GM21381 (cell line): Measurements from ENCODE around the gene SUCLG2.
"Not testable (repeated sequence)": the region's sequence is repeated elsewhere in the genome, so short reads cannot be mapped to it uniquely, and the experiment has no call there.

Experiments used
- ATAC-seq: cut with Tn5 transposase; IDR thresholded peaks from one replicate; pipeline ENCODE4 v1.9.1; 2021; ENCODE audit warnings: mild to moderate bottlenecking, moderate library complexity; ENCODE audit not compliant: unreplicated experiment

SUCLG2 gene

DNA sequence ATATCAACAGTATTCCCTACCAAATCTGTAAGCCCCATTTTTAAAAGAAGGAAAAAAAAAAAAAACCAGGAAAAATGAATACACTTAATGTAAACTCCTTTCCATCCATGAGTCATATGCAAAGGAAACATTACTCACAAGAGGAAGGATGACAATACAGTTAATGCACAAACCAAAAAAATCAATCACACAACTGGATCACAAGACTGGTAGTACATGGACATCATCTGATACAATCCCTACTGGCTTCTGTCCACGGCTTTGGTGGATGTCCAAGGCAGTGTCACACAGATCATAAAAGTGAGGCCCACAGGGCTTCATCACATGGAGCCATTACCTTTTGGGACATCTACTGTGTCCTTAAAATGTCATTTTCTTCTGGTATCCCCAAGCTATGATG is 44.0 kb downstream of the SUCLG2 start:
- ATAC-seq, result no peak

DNA sequence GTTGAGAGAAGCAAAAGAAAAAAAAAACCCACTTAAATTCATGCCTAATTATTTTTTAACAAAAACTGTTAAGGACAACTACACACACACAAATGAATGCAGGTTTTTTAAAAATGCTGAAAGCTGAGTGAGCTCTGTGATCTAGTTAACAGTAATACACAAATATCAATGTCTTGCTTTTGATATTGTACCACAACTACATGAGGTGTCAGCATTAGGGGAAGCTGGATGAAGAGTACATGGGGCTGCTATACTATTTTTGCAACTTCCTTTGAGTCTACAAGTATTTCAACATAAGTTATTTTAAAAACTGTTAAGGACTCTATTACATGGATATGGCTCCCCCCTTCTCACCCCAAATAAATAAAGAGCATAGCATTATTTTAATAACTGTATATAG is 44.7 kb downstream of the SUCLG2 start:
- no peak for ATAC-seq

DNA sequence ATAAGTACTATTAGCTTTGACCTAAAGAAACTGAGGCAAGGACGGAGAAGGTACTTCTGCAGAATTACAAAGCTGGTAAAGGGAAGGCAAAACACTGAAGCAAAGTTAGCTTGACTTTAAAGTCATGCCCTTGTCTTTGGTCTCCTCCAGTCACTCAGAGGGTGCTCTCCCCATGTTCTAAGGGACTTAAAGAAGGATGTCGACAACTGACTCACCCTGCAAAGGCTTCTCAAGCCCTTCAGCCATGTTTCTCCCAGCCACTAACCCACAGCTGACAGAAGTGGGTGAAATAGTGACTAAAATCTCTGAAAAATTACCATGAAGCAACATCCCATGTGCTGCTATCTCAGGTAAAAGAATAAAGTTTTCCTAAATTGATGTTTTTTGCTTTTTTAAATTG is 46.4 kb downstream of the SUCLG2 start:
- no peak for ATAC-seq

DNA sequence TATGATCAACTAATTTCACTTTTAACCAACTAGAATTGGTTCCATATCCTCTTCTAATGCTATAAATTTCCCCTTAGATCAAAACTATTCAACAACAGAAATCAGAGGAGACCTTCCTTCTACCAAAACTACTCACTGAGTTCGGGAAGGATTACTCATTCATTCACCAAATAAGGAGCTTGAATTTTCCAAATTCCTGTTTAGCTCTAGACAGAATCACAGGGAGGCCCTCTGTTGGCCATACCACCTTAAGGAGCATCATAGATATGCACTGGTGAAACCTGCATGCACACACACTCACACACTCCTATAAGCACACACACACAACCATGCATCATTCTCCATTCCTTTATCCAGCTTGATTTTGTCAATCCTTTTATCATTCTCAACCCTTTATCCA is 49.0 kb downstream of the SUCLG2 start:
- ATAC-seq, result no peak

DNA sequence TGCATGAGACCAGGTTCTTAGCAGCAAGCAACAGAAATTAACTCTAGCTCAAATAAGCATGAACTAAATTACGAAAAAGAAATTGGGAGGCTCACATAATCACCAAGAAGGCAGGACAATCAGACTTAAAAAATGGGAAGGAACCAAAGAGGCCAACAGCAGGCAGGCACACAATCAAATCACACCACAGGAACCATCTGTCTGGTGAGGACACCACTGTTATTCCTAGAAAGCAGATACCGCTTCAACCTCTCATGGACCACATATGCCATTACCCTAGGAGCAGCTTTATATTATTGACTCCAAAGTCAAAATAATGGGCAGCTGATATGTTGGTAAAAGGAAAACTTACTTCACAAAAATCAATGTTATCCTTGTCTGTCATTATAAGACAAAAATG is 51.6 kb downstream of the SUCLG2 start:
- no peak for ATAC-seq

DNA sequence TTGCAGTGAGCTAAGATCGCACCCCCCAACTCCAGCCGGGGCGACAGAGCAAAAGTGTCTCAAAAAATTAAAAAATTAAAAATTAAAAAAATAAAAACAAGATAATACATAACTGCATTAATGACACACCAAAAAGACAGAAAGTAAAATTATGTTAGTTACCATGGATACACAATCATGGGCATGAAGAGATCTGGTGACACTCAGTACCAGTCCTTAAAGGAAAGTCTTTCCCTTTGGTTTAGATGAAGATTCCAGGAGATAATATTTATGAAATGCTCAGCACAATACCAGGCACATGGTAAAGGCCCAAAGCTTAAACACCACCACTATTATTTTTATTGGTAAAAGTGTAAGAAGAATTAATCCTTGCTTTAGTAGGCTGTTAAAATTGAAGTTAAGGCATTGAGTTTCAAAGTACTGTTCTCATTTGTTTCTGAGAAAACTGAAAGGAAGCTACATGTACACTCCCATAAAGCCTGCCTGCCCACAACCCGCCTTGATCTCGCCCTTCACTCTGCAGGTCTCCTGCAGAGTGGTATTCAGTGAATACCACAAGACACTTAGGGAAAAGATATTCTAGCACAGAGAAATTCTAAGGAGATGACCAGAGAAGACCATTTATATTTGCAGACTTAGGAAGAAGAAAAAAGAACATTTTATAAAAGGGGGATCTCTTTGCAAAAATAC is 52.3 kb downstream of the SUCLG2 start:
- no peak for ATAC-seq

DNA sequence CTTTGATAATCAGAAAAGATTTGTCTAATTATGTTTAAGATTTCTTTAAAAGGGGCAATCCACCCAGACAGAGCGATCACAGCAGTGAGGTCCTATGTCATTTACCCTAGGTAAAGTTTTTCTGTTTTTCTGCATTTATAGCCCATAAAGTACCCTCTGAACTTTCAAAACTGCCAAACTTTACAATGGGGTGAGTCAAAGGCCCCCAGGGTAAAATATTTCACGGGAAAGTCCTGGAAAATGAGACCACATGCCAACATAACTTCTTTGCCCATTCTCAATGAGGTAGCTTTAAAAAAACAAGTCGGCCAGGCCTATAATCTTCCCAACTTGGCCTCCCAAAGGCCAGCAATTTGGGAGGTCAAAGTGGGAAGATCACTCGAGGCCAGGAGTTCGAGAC is 53.0 kb downstream of the SUCLG2 start:
- no peak for ATAC-seq

DNA sequence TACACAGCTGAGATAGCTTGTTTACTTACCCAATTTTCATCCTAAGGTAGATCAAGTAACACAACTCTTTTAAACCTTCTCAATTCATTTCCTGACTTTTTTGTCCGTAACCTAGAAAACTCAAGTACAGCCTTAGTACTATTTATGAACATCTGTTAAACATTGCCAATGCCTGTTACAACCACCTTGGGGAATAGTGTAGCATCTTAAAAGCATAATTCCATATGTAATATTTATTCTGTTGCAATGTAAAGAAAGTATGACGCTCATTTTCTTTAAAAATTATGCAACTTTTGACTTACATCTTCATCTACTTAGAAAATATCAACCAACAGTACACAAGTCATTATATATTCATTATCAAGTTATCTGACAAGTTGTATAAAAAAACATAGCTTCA is 54.6 kb downstream of the SUCLG2 start:
- ATAC-seq, result no peak

DNA sequence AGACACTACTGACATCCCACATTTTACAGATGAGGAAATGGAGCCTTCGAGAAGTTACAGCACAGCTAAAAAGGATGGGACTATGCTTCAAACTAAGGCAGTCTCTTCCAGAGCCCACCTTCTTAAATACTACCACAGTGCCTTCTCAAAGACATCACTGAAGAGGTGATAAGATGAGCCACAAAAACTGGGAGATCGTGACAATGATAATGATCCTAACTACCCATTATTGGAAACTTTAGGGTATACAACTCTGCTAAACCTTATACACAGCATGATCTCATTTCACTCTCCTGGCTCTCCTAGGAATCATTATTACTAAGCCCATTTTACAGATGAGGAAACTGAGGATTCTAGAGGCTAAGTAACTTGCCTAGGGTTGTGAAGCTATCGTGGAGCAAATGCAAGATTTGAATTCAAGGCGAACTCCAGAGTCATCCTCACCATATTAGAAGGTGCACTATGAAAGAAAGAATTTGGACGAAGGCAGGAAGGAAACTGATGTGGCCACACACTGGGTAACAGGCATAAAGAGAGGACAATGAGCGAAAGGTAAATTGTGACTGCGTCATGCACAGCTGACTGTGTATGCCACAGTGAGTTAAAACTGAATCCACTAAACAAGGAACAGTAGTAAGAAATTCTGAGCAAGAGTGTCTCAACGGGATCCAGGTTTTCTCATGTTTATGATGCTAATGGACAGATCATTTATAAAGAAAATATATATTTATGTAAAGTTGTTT is 55.4 kb downstream of the SUCLG2 start:
- ATAC-seq, result no peak

DNA sequence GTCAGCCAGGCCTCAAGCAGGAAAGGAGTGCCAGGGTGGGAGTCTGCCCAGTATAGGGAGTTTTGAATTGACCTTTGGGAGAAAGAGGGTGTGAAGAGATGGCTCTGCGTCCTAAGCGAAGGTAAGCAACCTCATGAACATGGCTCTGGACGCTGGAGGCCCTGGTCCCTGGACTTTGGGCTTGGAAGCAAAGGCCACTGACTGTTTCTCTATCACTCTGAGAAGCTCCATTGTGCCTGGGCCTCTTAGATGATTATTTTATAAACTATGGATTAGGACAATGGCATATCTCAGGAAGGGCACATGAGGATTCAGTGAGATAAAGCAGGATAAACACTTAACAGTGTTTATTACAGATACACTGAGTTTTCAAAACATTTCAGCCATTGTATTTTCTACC is 59.0 kb downstream of the SUCLG2 start:
- no peak for ATAC-seq

DNA sequence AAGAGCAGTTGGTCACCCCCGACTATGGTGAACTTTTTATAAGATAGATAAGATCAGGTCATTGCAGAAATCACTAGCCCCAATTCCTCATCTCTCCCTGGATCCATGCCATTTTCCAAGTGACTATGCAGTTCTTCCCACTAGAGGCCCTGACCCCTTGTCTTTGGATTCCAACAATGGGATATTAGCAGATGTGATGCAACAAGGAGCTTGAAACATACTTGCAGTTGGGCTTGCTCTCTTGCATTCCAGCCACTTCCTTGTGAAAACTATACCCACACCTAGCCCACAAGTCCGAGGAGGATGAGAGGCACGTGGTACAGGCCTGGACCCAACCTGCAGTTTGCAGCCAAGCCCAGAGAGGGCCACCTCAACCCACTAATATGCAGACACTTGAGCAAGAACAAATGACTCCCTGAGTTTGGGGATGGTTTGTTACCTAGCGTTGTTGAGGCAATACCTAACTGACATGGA is 60.6 kb downstream of the SUCLG2 start:
- no peak for ATAC-seq

DNA sequence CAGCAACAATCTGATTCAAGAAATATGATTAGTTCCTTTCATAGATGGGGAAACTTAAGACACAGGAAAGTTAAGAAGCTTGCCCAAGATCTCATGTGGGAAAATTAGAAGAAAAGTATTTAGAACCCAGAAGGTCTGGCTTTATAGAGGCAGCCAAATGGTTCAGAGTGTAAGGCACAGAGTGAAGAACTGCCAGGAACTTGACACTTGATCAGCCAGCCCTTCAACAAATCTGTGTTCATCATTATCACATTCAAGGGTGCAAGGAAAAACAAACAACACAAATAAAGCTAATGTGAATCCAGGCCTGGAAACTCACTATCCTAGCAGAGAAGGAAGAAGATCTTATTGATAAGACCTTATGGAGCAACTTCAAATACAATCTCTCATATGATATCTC is 62.4 kb downstream of the SUCLG2 start:
- no peak for ATAC-seq

DNA sequence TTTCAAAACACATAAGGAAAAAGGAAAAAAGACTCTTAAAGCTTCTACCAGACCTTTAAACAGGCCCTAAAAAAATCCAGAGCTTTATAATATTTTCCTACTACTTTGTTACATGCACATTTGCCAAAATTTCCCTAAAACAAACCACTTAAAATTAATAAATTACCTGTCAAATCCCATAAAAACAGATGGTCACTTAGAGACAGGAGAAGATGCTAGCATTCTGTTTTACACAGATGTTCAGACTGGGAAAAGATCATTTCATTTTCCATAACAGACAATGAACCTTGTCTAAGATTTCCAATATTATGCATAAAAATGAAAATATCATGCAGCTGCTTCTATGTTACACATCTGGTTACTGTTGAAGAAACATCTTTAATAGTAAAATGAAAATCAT is 66.6 kb downstream of the SUCLG2 start:
- ATAC-seq, result no peak

DNA sequence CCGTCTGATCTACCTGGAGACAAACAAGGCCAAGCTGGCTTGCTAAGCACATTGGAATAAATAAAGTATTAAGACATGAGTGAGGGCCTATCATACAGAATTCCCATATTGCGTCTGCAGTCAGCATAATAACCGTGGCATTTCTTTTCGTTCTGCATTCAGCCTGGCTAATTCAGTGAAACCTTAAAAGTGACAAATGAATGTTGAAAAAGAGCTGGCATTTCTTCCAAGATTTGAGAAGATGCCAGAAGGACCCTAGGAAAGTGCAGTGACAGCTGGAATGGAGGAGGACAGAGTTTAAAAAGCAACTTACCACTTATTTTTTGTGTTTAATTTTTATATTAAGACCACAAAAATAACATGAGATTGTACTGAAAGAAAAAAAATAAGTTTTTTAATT is 67.1 kb downstream of the SUCLG2 start:
- no peak for ATAC-seq

DNA sequence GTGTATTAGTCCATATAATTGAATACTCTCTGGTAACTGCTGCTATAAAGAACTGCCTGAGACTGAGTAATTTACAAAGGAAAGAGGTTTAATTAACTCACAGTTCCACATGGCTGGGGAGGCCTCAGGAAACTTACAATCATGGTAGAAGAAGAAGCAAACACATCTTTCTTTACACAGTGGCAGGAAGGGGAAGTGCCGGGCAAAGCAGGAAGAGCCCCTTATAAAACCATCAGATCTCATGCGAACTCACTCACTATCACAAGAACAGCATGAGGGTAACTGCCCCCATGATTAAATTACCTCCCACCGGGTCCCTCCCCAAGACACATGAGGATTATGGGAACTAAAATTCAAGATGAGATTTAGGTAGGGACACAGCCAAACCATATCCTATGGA is 69.8 kb downstream of the SUCLG2 start:
- not testable (repeated sequence) for ATAC-seq

DNA sequence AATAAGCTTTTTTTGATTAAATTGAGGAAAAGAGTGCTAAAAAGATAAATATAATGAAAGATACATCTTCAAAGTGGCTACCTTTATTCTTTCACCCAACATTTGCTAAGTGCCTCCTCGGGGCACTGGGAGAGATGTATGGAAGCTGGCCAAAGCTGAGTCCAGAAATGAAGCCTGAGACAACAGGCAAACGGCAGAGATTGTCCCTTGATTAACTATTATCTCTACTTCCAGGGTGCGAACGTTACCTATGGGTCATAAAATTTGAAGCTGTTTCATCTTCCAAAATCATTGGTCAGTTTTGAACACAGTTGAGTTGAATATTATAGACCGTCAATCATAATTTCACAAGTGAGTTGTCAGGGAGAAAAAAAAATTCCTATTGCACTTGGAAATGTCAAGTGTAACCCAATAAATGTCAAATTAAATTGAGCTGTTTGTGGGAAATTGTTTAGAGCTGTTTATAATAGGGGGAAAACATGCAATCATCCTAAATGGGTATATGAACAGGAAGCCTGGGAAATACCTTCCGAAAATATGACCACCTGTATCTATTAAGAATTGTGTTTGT is 73.9 kb downstream of the SUCLG2 start:
- ATAC-seq, result no peak

DNA sequence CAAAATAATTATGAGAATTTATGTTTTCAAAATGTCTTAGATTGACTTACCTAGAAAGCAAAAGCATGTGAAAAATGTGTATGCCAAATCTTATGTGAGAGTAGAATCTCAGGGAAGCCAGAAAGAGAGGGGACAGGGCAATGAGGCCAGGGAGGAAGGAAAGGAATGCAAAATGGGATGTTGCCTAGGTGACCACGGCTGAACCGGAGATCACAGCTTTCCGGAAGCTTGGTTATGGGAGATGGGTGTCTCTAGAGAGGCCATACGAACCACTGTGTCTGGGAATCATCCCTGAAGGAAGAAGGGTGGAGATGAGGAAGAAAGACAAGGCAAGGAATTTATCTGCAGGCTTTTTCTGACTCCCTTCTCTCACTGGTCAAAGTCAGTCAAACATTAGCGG is 76.0 kb downstream of the SUCLG2 start:
- ATAC-seq, result no peak

DNA sequence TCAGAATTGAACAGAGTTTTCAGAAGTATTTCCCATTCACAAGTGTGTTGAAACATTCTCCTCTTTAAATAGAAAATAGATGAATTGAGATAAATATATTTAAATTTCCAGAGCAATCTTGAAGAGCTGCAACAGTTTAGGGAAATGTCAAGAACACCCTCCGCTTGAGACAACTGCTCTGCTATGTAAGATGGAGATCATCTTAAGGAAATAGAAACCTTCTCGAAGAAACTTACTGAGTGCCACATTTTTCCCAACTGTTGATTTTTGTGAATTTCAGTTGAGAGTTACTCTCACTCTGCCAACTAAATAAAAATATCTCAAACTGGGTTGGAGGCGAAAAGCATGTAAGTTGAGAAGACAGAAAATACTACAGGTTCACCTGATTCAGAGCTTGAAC is 78.0 kb downstream of the SUCLG2 start:
- ATAC-seq, result no peak

DNA sequence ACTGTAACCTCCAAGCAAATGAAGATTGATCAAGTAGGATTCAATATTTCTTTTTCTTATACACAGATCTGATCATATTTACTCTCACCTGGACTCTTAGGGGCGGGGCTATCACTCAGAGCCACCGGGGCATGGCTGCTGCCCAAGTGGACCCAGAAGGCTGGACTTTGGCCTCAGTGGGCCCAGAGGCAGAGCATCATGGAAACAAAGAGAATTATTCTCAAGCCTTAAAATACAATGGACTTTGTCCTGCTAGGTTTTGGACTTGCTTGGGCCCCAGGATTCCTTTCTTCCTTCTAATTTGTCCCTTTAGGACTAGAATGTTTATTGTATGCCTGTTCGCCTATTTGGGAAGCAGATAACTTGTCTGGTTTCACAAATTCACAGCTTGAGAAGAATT is 85.1 kb downstream of the SUCLG2 start:
- ATAC-seq, result no peak

DNA sequence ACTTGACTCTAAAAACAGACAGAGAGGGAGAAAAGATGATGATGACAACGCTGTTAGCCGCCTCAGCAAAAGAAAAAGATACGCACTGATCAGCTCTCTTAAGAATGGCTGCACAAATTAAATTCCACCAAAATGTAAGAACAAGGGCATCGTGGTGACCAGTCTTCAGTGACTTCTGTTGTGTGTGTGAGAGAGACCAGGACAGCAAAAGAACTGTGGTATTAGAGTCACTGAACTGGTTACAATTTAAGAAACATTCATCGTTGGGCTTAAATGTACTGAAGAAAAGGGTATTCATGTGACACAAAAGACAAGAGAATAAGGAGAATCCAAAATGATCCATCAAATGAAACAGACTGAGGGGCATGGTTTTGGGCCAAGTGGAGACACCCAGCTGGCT is 86.5 kb downstream of the SUCLG2 start:
- no peak for ATAC-seq

DNA sequence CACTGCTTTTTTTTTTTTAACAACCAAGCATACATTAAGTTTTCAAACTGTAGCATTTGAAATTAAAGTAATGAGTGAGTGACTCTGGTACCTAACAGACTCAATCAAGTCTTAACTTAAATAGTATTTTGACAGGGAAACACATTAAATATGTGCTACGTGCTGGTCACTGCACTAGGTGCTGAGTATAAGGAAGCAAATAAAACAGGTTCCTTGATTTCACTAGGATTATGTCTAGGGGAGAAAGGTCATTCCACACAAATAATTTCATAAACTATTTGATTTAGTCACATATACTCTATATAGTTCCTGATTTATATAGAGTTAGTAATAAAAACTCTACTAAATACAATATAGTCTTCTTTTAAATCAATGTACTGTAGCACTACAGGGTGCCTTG is 89.4 kb downstream of the SUCLG2 start:
- no peak for ATAC-seq

DNA sequence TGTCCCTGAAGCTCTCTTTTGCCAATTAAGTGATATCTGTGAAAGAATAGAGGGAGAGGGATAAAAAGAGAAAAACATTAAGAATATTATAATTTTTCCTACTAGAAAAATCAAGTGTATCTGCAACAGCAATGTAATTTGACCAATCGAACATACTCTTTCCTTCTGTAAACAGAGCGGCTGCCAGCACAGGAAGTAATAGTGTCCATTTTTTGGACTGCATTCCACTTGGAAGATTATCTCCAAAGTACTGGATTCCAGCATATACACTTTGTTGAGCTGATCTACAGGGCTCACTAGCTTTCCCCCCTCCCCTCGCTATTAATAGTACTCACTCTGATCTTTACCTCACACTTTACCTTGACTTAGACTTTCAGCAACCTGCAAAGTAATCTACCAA is 90.4 kb downstream of the SUCLG2 start:
- no peak for ATAC-seq
